ENCODE measurements around the gene SLC6A1.

DNA sequence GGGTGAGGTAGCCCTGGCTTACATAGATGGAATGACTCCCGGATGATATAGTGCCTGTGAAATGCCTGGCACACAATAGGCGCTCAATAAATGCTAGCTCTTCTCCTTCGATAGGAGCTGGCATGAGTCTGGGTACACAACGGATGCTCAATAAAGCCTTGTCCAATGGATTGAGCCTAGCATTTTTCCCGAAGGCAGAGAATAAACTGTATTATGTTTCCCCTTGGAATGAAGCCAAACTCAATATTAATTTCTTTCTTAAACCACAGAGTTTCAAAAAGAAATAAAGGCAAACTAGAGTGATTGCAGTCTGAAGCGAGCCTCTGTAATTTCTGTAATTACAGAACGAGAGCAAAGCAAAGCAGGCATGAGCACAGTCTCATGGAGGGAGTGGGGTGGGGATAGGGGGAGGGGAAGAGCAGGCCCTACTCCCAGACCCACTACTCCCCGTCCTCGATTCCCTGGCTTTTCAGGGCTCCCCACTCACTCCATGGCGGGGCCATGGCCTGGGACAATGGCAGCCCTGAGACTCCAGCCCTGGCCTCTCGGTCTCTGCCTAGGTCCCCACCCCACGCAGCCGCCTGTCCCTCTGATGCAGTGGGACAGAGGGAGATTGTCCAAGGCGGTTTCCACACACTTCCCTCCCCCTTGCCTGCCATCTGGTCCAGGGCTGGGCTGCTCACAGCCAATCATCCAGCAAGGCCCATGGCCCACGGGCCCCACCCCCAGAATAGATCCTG, 18.0 kb downstream of the SLC6A1 start:
- TF ChIP-seq, protein P1, sequence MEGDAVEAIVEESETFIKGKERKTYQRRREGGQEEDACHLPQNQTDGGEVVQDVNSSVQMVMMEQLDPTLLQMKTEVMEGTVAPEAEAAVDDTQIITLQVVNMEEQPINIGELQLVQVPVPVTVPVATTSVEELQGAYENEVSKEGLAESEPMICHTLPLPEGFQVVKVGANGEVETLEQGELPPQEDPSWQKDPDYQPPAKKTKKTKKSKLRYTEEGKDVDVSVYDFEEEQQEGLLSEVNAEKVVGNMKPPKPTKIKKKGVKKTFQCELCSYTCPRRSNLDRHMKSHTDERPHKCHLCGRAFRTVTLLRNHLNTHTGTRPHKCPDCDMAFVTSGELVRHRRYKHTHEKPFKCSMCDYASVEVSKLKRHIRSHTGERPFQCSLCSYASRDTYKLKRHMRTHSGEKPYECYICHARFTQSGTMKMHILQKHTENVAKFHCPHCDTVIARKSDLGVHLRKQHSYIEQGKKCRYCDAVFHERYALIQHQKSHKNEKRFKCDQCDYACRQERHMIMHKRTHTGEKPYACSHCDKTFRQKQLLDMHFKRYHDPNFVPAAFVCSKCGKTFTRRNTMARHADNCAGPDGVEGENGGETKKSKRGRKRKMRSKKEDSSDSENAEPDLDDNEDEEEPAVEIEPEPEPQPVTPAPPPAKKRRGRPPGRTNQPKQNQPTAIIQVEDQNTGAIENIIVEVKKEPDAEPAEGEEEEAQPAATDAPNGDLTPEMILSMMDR (IDR thresholded peaks at IDR 0.05; ENCODE audit: low read depth, low read length): no peak
- no peak for TF ChIP-seq EZH2phosphoT487 (IDR thresholded peaks at IDR 0.05; ENCODE audit: low read depth)

Measured in OCI-LY3 (cell line).